K562 (cell line): Measurements from ENCODE around the gene ATP6V0D1. TPM values are rescaled to one million over a fixed set of nuclear protein-coding genes. Genes with fewer than 3 reads are reported as not detected.
A peak's percentile ranks its signal among the peaks of the same experiment; 100 is the strongest.

Experiments used
- ATF1 ChIP-seq, 2 experiments: fragments of 450-650 bp in 1 of 2; IDR thresholded peaks; 2 replicates each; pipeline ENCODE4 v1.6.1; 2016; ENCODE audit warnings: missing compliant biosample characterization in 1 of 2, missing genetic modification characterization in 1 of 2
- CCAR2 ChIP-seq: fragments of 200-400 bp; formaldehyde crosslinking; IDR thresholded peaks from 2 replicates; pipeline ENCODE4 v1.6.1; 2017; ENCODE audit warnings: mild to moderate bottlenecking, low read depth, low read length
- NFYB ChIP-seq: IDR thresholded peaks from 2 replicates; pipeline ENCODE4 v1.6.1; 2011; ENCODE audit warnings: mild to moderate bottlenecking, moderate library complexity; ENCODE audit not compliant: insufficient read length; ENCODE audit errors: extremely low read depth
- PYGO2 ChIP-seq: fragments of 450-650 bp; IDR thresholded peaks from 2 replicates; pipeline ENCODE4 v1.6.1; 2016; ENCODE audit warnings: mild to moderate bottlenecking, missing genetic modification characterization, moderate library complexity, missing compliant biosample characterization
- RBM14 ChIP-seq: fragments of 200-400 bp; formaldehyde crosslinking; IDR thresholded peaks from 2 replicates; pipeline ENCODE4 v1.6.1; 2018; ENCODE audit warnings: low read depth, mild to moderate bottlenecking, low read length, moderate library complexity, borderline replicate concordance; ENCODE audit not compliant: insufficient read depth
- ZC3H11A ChIP-seq: IDR thresholded peaks from 2 replicates; pipeline ENCODE4 v1.6.1; 2012; ENCODE audit warnings: low read depth, low read length, improper control_type of control experiment
- ZNF717 ChIP-seq: fragments of 250-450 bp; sonication (Bioruptor Pico); IDR thresholded peaks from 2 replicates; pipeline ENCODE4 v1.5.0; 2021
- polyA plus RNA-seq, 8 experiments: library from polyadenylated mRNA; depleted of rRNA in 4 of 8; stranded (reverse) in 5 of 8; unstranded in 3 of 8; fragments of >200 nt; fragmentation: Nextera tagmentation in 2 of 8; fragmentation: Illumina TruSeq in 1 of 8; extraction: Ambion mirVana in 2 of 8; extraction: Trizol in 1 of 8; gene quantifications; 2 replicates each; pipeline versions ENCODE4 v1.2.1 to v1.2.3, GENCODE V29; 2011 to 2014; ENCODE audit warnings: inconsistent platforms in 1 of 8, missing spikeins in 1 of 8
- total RNA-seq, 7 experiments: library from RNA; depleted of rRNA in 6 of 7; stranded (reverse); fragments of >200 nt in 6 of 7; fragmentation: Illumina TruSeq in 2 of 7; extraction: Trizol in 2 of 7; gene quantifications; 2 replicates each; pipeline versions ENCODE4 v1.2.1 to v1.2.3, GENCODE V29; 2011 to 2021; ENCODE audit warnings: low replicate concordance in 1 of 7
- TF ChIP-seq, protein P1 (sequence below): fragments of 200-600 bp; sonication (generic); IDR thresholded peaks from one replicate; pipeline ENCODE4 v1.6.1; 2012; ENCODE audit warnings: mild to moderate bottlenecking, low read depth, low read length, inconsistent platforms
- TF ChIP-seq, protein P2 (sequence below): sonication (generic); formaldehyde crosslinking; IDR thresholded peaks from 2 replicates; pipeline ENCODE4 v1.8.0; 2022; ENCODE audit warnings: missing genetic modification reagents, mild to moderate bottlenecking, borderline replicate concordance
- TF ChIP-seq, protein P3 (sequence below): sonication (generic); formaldehyde crosslinking; IDR thresholded peaks from 2 replicates; pipeline ENCODE4 v1.8.0; 2022; ENCODE audit warnings: missing genetic modification reagents, mild to moderate bottlenecking, borderline replicate concordance

The ATP6V0D1 gene
- total and polyA plus RNA-seq, 9 of the 15 experiments (the other 6 are each of a cell fraction or from before 2014, with no cell fraction given) = 23.2 to 69.7 (median 45.6) TPM

DNA sequence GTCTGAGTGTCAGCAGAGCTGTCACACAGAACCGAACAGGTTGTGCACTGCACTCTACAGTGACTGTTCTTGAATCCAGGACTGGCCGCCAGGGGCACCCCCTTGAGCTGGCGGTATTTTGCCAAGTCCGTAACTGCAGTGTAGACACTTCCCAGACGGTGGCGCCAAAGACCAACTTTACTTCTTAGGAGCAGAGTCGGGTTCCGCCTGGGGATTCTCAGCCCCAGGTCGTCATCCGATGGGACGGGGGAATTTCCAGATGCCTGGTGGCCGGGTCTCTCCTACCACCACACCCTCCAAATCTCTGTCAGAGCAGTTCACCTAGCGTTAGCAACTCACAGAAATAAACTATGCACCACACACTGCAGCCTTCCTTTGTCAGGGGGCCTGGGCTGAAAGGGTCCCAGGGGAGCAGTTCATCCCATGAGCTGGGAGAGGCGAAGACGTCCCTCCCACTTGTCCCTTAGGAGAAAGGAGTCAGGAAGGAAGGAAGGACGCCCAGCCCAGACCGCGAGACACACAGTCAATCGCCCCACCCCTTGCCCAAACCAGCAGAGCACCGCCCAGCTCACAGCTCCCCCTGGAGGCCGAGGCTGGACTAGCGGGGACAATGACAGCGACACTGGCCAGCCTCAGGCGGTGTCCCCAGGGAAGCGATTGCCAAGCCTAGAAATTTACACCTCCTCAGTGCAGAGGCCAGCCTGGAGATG, 40.3 kb upstream of the ATP6V0D1 start (continued):
- TF ChIP-seq, protein P1, sequence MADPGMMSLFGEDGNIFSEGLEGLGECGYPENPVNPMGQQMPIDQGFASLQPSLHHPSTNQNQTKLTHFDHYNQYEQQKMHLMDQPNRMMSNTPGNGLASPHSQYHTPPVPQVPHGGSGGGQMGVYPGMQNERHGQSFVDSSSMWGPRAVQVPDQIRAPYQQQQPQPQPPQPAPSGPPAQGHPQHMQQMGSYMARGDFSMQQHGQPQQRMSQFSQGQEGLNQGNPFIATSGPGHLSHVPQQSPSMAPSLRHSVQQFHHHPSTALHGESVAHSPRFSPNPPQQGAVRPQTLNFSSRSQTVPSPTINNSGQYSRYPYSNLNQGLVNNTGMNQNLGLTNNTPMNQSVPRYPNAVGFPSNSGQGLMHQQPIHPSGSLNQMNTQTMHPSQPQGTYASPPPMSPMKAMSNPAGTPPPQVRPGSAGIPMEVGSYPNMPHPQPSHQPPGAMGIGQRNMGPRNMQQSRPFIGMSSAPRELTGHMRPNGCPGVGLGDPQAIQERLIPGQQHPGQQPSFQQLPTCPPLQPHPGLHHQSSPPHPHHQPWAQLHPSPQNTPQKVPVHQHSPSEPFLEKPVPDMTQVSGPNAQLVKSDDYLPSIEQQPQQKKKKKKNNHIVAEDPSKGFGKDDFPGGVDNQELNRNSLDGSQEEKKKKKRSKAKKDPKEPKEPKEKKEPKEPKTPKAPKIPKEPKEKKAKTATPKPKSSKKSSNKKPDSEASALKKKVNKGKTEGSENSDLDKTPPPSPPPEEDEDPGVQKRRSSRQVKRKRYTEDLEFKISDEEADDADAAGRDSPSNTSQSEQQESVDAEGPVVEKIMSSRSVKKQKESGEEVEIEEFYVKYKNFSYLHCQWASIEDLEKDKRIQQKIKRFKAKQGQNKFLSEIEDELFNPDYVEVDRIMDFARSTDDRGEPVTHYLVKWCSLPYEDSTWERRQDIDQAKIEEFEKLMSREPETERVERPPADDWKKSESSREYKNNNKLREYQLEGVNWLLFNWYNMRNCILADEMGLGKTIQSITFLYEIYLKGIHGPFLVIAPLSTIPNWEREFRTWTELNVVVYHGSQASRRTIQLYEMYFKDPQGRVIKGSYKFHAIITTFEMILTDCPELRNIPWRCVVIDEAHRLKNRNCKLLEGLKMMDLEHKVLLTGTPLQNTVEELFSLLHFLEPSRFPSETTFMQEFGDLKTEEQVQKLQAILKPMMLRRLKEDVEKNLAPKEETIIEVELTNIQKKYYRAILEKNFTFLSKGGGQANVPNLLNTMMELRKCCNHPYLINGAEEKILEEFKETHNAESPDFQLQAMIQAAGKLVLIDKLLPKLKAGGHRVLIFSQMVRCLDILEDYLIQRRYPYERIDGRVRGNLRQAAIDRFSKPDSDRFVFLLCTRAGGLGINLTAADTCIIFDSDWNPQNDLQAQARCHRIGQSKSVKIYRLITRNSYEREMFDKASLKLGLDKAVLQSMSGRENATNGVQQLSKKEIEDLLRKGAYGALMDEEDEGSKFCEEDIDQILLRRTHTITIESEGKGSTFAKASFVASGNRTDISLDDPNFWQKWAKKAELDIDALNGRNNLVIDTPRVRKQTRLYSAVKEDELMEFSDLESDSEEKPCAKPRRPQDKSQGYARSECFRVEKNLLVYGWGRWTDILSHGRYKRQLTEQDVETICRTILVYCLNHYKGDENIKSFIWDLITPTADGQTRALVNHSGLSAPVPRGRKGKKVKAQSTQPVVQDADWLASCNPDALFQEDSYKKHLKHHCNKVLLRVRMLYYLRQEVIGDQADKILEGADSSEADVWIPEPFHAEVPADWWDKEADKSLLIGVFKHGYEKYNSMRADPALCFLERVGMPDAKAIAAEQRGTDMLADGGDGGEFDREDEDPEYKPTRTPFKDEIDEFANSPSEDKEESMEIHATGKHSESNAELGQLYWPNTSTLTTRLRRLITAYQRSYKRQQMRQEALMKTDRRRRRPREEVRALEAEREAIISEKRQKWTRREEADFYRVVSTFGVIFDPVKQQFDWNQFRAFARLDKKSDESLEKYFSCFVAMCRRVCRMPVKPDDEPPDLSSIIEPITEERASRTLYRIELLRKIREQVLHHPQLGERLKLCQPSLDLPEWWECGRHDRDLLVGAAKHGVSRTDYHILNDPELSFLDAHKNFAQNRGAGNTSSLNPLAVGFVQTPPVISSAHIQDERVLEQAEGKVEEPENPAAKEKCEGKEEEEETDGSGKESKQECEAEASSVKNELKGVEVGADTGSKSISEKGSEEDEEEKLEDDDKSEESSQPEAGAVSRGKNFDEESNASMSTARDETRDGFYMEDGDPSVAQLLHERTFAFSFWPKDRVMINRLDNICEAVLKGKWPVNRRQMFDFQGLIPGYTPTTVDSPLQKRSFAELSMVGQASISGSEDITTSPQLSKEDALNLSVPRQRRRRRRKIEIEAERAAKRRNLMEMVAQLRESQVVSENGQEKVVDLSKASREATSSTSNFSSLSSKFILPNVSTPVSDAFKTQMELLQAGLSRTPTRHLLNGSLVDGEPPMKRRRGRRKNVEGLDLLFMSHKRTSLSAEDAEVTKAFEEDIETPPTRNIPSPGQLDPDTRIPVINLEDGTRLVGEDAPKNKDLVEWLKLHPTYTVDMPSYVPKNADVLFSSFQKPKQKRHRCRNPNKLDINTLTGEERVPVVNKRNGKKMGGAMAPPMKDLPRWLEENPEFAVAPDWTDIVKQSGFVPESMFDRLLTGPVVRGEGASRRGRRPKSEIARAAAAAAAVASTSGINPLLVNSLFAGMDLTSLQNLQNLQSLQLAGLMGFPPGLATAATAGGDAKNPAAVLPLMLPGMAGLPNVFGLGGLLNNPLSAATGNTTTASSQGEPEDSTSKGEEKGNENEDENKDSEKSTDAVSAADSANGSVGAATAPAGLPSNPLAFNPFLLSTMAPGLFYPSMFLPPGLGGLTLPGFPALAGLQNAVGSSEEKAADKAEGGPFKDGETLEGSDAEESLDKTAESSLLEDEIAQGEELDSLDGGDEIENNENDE = no peak
- TF ChIP-seq ATF1 (CRISPR knock-in tag; IDR thresholded peaks at IDR 0.05) (no peak), ATF1 (tag; IDR thresholded peaks at IDR 0.05) (peak; percentile 82), CCAR2 (no peak), ZNF717 (CRISPR knock-in tag) (no peak), ZC3H11A (peak; percentile 79; the same call in 1 of the 2 replicates), PYGO2 (tag) (no peak), NFYB (no peak), RBM14 (no peak)
- TF ChIP-seq, protein P2, sequence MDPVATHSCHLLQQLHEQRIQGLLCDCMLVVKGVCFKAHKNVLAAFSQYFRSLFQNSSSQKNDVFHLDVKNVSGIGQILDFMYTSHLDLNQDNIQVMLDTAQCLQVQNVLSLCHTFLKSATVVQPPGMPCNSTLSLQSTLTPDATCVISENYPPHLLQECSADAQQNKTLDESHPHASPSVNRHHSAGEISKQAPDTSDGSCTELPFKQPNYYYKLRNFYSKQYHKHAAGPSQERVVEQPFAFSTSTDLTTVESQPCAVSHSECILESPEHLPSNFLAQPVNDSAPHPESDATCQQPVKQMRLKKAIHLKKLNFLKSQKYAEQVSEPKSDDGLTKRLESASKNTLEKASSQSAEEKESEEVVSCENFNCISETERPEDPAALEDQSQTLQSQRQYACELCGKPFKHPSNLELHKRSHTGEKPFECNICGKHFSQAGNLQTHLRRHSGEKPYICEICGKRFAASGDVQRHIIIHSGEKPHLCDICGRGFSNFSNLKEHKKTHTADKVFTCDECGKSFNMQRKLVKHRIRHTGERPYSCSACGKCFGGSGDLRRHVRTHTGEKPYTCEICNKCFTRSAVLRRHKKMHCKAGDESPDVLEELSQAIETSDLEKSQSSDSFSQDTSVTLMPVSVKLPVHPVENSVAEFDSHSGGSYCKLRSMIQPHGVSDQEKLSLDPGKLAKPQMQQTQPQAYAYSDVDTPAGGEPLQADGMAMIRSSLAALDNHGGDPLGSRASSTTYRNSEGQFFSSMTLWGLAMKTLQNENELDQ (CRISPR knock-in tag) = no peak
- TF ChIP-seq, protein P3, sequence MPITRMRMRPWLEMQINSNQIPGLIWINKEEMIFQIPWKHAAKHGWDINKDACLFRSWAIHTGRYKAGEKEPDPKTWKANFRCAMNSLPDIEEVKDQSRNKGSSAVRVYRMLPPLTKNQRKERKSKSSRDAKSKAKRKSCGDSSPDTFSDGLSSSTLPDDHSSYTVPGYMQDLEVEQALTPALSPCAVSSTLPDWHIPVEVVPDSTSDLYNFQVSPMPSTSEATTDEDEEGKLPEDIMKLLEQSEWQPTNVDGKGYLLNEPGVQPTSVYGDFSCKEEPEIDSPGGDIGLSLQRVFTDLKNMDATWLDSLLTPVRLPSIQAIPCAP (CRISPR knock-in tag) = no peak
